Stromal cell of bone marrow (primary cell): ENCODE data around the gene RNF141.

Experiments
- DNase-seq: peaks from one replicate; pipeline ENCODE4 v3.0.0-alpha.2; 2012; ENCODE audit warnings: low read depth

The RNF141 gene

GRCh38 chr11:10498426-10499250 lies 42.3 kb downstream of the RNF141 start:
- DNase-seq: no peak

- no peak for DNase-seq
These were observed 43.0 kb downstream of the RNF141 start for GRCh38 chr11:10498022-10498400.

- DNase-seq: no peak
These were observed 43.5 kb downstream of the RNF141 start for GRCh38 chr11:10497371-10498021.

GRCh38 chr11:10496296-10496936 lies 44.6 kb downstream of the RNF141 start:
- no peak for DNase-seq

DNA sequence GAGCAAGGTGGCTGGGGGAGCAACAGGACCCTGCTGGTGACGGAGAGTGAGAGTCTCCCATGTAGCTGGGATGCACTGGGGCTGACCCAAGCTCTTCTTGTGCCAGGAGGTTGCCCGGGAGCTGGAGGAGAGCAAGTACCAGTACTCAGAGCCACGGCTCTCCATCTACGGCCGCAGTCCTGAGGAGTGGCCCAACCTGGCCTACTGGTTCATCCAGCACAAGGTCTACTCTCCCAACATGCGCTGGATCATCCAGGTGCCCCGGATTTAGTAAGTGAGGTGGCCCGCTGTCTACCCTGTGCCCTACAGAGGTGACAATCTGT lies 45.6 kb downstream of the RNF141 start:
- DNase-seq: no peak

GRCh38 chr11:10494636-10495463 lies 46.1 kb downstream of the RNF141 start:
- no peak for DNase-seq

DNA sequence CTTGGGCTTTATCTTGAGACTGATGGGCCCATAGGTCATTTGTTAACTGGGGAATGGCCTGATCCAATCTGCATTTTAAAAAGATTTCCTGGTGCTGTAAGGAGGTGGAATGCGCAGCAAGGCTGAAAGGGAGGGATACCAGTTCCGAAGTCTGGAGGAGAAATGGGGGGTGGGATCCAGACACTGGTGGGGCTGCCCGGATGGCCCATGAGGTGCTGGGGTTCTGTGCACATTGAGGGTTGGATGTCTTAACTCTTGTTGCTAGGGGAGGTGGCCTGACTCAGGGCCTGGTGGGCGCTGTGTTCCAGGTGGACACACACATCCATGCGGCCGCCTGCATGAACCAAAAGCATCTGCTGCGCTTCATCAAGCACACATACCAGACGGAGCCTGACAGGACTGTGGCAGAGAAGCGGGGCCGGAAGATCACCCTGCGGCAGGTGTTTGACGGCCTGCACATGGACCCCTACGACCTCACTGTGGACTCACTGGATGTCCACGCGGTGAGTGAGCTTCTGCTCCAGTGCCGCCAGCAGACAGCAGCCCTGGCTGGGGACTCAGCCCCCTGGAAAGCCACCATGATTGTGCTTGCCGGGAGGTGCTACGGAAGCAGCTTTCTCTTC lies 47.8 kb downstream of the RNF141 start:
- no peak for DNase-seq

DNA sequence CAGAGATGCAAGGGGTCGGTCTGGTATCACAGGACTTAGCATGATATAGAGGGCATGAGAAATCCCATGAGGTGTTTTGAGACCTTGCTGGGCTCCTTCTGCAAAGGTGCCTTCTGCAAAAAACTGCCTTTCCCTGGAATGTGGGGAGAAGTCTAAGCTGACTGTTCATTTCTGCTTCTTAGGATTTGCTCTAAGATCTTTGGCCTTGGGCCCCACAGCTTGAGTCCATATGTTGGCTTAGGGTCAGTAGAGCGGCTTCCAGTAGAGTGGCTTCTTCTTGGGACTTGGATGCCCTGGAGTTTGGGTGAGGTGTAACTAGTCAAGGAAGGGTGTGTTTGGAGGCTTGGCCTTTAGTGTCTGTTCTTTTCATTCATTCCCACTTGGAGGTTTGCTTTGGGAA lies 48.9 kb downstream of the RNF141 start:
- no peak for DNase-seq

- DNase-seq: peak; percentile 100
These were observed 50.4 kb downstream of the RNF141 start for GRCh38 chr11:10490398-10491241.

GRCh38 chr11:10490032-10490397 lies 51.0 kb downstream of the RNF141 start:
- no peak for DNase-seq

DNA sequence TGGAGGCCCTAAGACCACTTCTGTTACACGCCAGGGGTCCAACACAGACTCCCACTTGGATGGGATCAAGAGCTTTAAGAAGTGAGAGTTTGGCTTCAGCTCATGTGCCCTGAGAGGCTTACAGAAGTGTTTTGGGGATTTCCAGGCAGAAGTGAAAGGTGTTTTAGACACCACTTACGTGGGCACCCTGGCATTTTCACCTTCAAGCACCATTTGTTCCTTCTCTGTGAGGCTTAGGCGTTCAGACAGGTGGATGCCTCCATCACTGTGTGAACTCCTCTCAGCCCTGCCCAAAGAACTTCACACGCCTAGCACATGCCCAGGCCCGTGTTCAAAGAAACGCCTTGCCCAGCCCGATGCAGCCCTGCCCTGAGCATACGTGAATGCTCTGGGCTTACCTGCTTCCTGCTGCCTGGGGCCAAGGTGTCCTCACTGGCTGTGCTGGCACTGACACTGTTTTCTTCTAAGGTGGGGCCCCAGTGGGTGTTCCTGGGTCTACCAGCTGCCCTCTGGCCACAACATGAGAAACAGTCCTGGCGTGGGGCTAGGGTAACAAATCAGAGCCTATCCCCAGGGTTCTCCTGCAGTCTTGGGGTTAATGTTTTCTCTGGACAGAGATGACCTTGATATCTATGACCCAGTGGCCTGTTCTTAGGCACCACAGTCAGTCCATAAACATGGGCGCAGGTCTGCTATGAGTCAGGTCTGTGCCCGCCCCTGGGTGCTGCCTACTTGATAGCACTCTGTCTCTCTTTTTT lies 51.9 kb downstream of the RNF141 start:
- no peak for DNase-seq

DNA sequence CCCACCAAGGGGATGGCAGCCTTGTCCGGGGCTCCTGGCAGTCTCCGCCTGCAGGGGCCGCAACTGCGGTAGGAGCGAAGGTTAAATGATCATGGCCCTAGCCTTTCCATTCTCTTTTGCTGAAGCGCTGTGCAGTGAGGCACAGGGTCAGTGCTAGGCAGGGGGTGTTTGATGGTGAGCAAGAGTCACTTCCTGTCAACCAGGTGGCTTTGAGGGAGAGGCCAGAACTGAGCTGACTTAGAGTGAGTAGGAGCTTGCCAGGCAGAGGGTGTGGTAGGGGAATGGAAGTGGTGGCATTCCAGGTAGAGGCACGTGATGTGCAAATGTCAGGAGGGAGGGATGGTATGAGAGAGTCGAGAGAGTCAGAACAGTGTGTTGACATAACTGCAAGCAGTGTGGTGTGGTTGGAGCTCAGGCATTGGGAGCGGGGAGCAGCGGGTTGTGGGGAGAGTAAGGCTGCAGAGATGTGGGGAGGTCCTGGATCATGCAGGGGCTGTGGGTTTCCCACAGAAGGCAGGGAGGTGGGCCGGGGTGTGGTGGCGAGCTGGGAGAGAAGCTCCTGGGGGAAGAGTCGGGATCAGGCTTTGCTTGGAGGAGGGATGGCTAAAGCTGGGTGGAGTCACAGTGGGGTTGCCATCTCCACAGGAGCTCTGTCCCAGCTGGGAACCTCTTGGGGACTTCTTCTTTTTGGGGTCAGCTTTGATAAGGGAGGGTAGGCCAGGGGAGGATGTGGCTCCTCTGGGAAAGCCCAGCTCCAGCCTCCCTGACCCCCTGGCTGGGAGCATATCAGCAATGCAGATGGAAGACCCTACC lies 52.7 kb downstream of the RNF141 start:
- no peak for DNase-seq

DNA sequence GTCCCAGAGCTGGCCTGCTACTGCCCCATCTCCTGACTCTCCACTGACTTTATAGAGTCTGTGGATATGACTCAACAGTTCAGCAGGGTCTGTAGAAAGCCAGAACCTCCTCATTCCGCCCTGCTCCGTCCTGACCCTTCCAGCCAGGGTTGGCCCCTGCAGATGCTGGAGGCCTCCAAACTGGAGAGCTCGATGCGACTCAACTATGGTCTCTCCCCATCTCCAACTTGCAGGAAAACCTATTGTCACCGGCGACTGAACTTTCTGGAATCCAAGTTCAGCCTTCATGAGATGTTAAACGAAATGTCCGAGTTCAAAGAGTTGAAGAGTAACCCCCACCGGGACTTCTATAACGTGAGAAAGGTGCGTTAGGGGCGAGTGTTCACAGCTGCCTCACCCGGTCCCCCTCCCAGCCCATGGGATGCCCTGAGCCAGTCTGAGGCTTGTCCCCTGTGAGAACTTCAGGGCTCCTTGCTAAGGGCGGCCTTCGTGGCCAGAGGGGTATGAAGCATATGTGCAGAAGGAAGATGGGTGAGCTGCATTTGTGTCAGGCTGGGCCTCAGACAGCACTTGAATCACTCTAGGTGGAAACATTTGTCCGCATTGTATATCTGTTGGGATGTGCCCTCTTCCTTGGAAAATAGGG lies 53.9 kb downstream of the RNF141 start:
- DNase-seq: no peak

DNA sequence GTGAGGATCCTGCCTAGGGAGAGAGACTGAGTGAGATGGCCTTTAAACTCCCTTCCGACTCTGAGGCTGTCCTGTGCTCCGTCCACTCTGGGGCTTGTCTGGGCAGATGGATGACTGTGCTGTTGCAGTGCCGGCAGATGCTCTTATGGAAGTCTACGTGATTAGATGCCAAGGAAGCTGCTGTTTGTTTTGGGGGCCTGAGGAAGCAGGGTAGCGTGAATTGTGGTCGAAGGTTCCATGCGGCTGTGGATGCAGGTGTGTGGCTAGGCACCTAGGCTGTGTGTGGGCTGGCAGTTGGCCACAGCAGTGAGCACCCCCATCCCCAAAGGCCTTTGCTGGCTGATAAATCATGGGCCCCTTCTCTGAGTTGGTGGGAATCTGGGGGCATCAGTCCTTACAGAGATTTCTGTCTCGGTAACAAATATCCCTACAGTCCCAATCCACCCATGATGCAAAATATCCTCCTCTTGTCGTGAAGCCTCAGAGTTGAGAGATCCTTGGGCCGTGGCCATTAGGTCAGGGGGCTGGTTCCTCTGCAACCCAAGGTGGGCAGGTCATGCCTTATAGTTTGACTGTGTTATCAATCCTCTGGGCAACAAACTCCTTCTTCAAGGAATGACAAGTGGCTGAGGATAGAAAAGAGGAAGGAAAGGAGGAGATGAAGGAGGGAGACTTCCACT lies 54.7 kb downstream of the RNF141 start:
- DNase-seq: no peak

- no peak for DNase-seq
These were observed 55.3 kb downstream of the RNF141 start for GRCh38 chr11:10485646-10486045.

GRCh38 chr11:10484461-10485180 lies 56.4 kb downstream of the RNF141 start:
- DNase-seq: no peak

GRCh38 chr11:10483584-10483983 lies 57.4 kb downstream of the RNF141 start:
- no peak for DNase-seq

DNA sequence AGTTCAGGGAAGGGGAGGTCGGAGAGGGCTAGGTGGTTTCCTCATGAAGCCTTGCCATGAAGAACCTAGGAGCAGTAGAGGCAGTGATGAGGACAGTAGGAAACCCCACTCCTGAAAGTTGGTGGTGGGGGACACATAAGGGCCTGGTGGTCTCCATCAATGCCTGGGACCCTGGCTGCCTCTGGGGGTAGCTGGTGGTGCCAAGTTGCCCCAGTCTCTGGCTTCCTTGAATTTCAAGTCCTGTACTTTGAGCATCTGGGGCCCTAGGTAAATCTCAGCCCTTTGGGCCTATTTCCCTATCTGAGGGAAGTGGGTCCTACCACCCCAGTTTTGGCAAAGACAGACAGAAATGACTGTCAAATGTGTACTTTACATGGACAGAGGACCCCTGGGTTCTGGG lies 57.8 kb downstream of the RNF141 start:
- no peak for DNase-seq
